ENCODE results near the gene ALPP. TPM values are rescaled to one million over a fixed set of nuclear protein-coding genes. Genes with fewer than 3 reads are reported as not detected.
"Not testable (repeated sequence)": the region's sequence is repeated elsewhere in the genome, so short reads cannot be mapped to it uniquely, and the experiment has no call there.

Gene ALPP
- not detected for total RNA-seq (2021; fragmentation: NEBNext Ultra II Directional; extraction: Animal tissue kit (Norgen Biotek cat#: 25700))
- long read RNA-seq = 0 reads

GRCh38 chr2:232378735-232379151, at the start of gene ALPP:
ALPP (plus strand) TSS chr2:232378751; CDS start chr2:232378803, 52 bp downstream.
- not testable (repeated sequence) for H3K4me1 Mint-ChIP-seq (ENCODE audit: low read depth); H3K9me3 Mint-ChIP-seq; H3K36me3 Mint-ChIP-seq (ENCODE audit: low read depth); H3K4me3 Mint-ChIP-seq; DNase-seq; H3K27ac Mint-ChIP-seq
- H3K27me3 Mint-ChIP-seq (ENCODE audit: insufficient read depth) = peaks cover 20% of the 10 kb centered on the region

GRCh38 chr2:232329716-232330067, 48.9 kb upstream of the ALPP start:
- no peaks in the 10 kb centered on the region for H3K36me3 Mint-ChIP-seq (ENCODE audit: low read depth)
- no peak for DNase-seq
- no peak overlapping the region for H3K27ac Mint-ChIP-seq
- H3K4me1 Mint-ChIP-seq (ENCODE audit: low read depth) = no peaks in the 10 kb centered on the region
- TF ChIP-seq CTCF (IDR thresholded peaks at IDR 0.05) = no peak
- no peaks in the 10 kb centered on the region for H3K9me3 Mint-ChIP-seq
- H3K27me3 Mint-ChIP-seq (ENCODE audit: insufficient read depth) = peaks cover 1% of the 10 kb centered on the region; the same call in 1 of the 2 replicates
- no peak overlapping the region for H3K4me3 Mint-ChIP-seq

GRCh38 chr2:232330068-232330999, 48.2 kb upstream of the ALPP start:
- peaks cover 1% of the 10 kb centered on the region; the same call in 1 of the 2 replicates for H3K27me3 Mint-ChIP-seq (ENCODE audit: insufficient read depth)
- no peak for TF ChIP-seq CTCF (IDR thresholded peaks at IDR 0.05)
- no peaks in the 10 kb centered on the region for H3K36me3 Mint-ChIP-seq (ENCODE audit: low read depth)
- no peak for DNase-seq
- no peaks in the 10 kb centered on the region for H3K9me3 Mint-ChIP-seq
- H3K4me1 Mint-ChIP-seq (ENCODE audit: low read depth) = no peaks in the 10 kb centered on the region
- H3K27ac Mint-ChIP-seq = no peak overlapping the region
- no peak overlapping the region for H3K4me3 Mint-ChIP-seq

GRCh38 chr2:232331061-232331460, 47.5 kb upstream of the ALPP start:
- H3K4me1 Mint-ChIP-seq (ENCODE audit: low read depth); H3K27ac Mint-ChIP-seq; H3K4me3 Mint-ChIP-seq; H3K9me3 Mint-ChIP-seq; H3K36me3 Mint-ChIP-seq (ENCODE audit: low read depth); DNase-seq; H3K27me3 Mint-ChIP-seq (ENCODE audit: insufficient read depth): not testable (repeated sequence)

GRCh38 chr2:232331641-232332040, 46.9 kb upstream of the ALPP start:
- H3K4me3 Mint-ChIP-seq; H3K27me3 Mint-ChIP-seq (ENCODE audit: insufficient read depth); H3K9me3 Mint-ChIP-seq: not testable (repeated sequence)

GRCh38 chr2:232332244-232332939, 46.2 kb upstream of the ALPP start:
- not testable (repeated sequence) for H3K4me1 Mint-ChIP-seq (ENCODE audit: low read depth); H3K36me3 Mint-ChIP-seq (ENCODE audit: low read depth); H3K4me3 Mint-ChIP-seq; DNase-seq; H3K9me3 Mint-ChIP-seq; H3K27ac Mint-ChIP-seq; H3K27me3 Mint-ChIP-seq (ENCODE audit: insufficient read depth)

More at GRCh38 chr2:232331641-232332040, 46.9 kb upstream of the ALPP start:
- not testable (repeated sequence) for H3K4me1 Mint-ChIP-seq (ENCODE audit: low read depth); DNase-seq; H3K27ac Mint-ChIP-seq; H3K36me3 Mint-ChIP-seq (ENCODE audit: low read depth)

- H3K36me3 Mint-ChIP-seq (ENCODE audit: low read depth) = no peaks in the 10 kb centered on the region
- H3K27me3 Mint-ChIP-seq (ENCODE audit: insufficient read depth) = no peaks in the 10 kb centered on the region
- H3K4me3 Mint-ChIP-seq = no peak overlapping the region
- TF ChIP-seq CTCF (IDR thresholded peaks at IDR 0.05) = no peak
- no peak for DNase-seq
- H3K4me1 Mint-ChIP-seq (ENCODE audit: low read depth) = no peaks in the 10 kb centered on the region
- H3K27ac Mint-ChIP-seq = no peak overlapping the region
- no peaks in the 10 kb centered on the region for H3K9me3 Mint-ChIP-seq
Measured at GRCh38 chr2:232332940-232333259, 45.7 kb upstream of the ALPP start.

All from HFFc6 (cell line).